Right lung (tissue), 10 donors: ENCODE measurements around the gene CIC. TPM values are rescaled to one million over a fixed set of nuclear protein-coding genes. Genes with fewer than 3 reads are reported as not detected.

ENCODE experiments used
- DNase-seq, 2 donors: peaks; one replicate each; pipeline ENCODE4 v3.0.0-alpha.2; 2013
- long read RNA-seq, 8 donors: transcript quantifications; one replicate each; lab custom pipeline, GENCODE V29; 2026
- polyA plus RNA-seq, 5 donors: library from polyadenylated mRNA; unstranded; fragments of 120-200 nt; gene quantifications; one replicate each; pipeline versions ENCODE4 v1.2.1 to v1.2.3, GENCODE V29; 2013; ENCODE audit warnings: inconsistent platforms in 1 of 5, low replicate concordance in 1 of 5; ENCODE audit not compliant: insufficient read length in 5 of 5, insufficient read depth in 1 of 5

CIC gene
- polyA plus RNA-seq: 10 to 100 TPM; 31.8 to 67.6 (median 45.4) TPM
- long read RNA-seq, donor 1, partial matches to known transcripts: 23 of 30 reads
- long read RNA-seq, donor 1, other reads (novel, unspliced or antisense): 0 of 30 reads
- long read RNA-seq, donor 2, partial matches to known transcripts: 0 of 3 reads
- long read RNA-seq, donor 2, other reads (novel, unspliced or antisense): 0 of 3 reads
- long read RNA-seq, donor 3, partial matches to known transcripts: 0 of 3 reads
- long read RNA-seq, donor 3, other reads (novel, unspliced or antisense): 0 of 3 reads
- long read RNA-seq, donor 4, transcript CIC-203 (2 exons, 601 nt): major isoform, 6 of 11 reads
- long read RNA-seq, donor 4, partial matches to known transcripts: 5 of 11 reads
- long read RNA-seq, donor 4, other reads (novel, unspliced or antisense): 0 of 11 reads
- long read RNA-seq, donor 5, partial matches to known transcripts: 14 of 17 reads
- long read RNA-seq, donor 5, other reads (novel, unspliced or antisense): 0 of 17 reads
- long read RNA-seq, donor 6, partial matches to known transcripts: 0 of 4 reads
- long read RNA-seq, donor 6, other reads (novel, unspliced or antisense): 0 of 4 reads
- long read RNA-seq, donor 7, partial matches to known transcripts: 10 of 13 reads
- long read RNA-seq, donor 7, other reads (novel, unspliced or antisense): 0 of 13 reads
- long read RNA-seq, donor 8, partial matches to known transcripts: 79 of 87 reads
- long read RNA-seq, donor 8, other reads (novel, unspliced or antisense): 7 of 87 reads

DNA sequence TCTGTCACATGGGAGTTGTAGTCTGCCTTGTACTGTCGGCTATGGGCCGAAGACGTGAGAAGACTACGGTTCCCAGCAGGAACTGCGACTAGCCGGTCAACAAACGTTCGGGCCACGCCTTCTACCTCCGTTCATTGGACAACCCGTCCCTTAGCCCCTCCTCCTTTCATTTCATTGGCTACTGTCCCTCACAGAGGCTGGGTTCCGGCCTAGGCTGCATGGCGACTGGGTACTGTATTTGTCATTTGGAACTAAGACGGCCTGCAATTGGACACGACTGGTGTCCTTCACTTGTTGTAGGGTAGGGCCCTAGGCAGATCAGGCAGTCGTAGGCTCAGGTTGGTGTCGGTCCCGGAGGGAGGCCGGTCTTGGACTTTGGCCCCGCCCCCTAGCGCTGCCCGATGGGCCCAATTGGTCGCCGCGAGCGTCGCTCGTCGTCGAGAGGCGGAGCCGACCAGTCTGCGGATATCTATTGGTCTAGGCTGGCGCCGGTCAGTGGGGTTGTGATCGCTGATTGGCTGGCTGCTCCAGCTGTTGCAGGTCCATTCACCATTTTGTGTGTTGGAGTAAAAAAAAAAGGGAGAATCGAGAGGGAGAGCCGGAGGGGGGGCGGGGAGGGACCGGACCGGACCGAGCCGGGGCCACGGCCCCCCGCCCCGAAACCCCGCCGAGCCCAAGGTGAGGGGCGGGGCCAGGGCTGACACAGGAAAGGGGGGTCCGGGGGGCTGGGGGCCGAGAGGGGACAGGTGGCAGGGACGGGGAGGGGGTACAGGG is at the start of gene CIC:
TSS of gene CIC (plus strand) at position 549 of the 774 bp plus-strand sequence. CDS start 2,532 bp downstream, outside the sequence.
- DNase-seq: peak; percentile 100

DNA sequence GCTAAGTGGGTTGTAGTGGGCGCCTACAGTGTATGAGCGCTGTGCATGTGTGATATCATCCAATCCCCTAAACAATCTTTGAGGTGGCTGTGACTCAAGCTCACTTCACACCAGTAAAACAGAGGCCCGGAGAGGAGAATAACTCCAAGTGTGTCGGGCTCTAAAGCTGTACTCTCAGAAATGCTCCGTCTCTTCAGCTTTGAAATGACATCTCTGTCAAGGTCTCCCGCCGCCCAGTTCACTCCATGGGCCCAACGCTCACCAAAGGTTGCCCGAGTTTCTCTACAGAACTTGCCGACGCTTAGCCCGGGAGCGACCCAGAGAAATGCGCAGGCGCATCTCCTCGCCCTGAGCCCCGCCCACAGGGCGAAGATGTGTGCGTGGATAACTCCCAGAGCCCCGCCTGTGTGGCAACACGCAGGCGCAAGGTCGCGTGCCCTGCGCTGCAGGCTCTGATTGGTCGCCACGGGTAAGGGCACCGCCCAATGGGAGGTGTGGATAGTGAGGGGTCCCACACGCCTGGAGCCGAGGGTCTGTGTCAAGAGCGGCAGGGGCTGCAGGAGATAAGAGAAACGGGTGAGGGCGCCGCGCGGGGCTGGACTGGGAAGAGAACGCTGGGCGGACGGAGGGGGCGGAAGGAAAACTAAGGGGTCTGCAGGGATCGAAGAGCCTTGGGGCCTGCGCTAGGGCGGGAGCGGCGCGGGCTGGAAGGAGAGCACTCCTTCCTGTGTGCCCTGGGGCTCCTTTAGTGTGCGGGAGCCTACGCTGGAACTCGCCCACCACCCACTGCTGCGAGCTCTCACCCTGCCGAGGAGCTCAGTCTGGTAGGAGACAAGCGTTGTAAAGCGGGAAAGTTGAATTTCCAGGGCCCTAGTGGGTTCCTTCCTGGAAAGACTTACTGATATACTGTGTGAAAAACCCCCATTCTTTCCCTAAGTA is 49.0 kb upstream of the CIC start, which contains the start of gene ZNF526:
TSS of gene ZNF526 (plus strand) at position 501 of the 939 bp plus-strand sequence. CDS start 4,092 bp downstream, outside the sequence.
- peak; percentile 97 to 98 for DNase-seq

DNA sequence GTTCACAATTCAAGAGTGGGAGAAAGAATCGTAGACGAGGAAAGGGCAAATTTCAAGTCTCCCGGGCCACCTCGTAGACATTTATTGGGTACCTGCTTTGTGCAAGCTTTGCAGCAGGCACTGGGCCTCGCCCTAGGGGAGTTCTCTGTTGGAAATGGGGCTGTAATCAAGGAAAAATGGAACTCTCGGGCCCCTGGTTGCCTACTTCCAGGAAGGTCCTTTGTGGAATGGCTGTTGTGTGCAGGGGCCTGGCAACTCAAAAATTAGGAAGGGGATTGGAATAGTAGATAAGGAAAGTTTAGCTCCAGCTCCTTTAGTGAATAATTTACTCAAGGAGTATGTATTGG is 48.3 kb upstream of the CIC start:
- DNase-seq: no peak

GRCh38 chr19:42224940-42225717 is 43.9 kb upstream of the CIC start:
- no peak for DNase-seq

DNA sequence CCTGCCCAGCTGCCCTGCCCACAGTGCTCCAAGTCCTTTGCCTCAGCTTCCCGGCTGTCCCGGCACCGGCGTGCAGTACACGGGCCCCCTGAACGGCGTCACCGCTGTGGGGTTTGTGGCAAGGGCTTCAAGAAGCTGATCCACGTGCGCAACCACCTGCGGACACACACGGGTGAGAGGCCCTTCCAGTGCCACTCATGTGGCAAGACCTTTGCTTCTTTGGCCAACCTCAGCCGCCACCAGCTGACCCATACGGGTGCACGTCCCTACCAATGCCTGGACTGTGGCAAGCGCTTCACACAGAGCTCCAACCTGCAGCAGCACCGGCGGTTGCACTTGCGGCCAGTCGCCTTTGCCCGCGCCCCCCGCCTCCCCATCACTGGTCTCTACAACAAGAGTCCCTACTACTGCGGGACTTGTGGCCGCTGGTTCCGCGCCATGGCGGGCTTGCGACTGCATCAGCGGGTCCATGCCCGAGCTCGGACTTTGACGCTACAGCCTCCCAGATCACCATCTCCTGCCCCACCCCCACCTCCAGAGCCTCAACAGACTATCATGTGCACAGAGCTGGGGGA is 43.2 kb upstream of the CIC start:
- DNase-seq: no peak

- DNase-seq: no peak
These were observed 42.2 kb upstream of the CIC start for GRCh38 chr19:42226886-42227285.

DNA sequence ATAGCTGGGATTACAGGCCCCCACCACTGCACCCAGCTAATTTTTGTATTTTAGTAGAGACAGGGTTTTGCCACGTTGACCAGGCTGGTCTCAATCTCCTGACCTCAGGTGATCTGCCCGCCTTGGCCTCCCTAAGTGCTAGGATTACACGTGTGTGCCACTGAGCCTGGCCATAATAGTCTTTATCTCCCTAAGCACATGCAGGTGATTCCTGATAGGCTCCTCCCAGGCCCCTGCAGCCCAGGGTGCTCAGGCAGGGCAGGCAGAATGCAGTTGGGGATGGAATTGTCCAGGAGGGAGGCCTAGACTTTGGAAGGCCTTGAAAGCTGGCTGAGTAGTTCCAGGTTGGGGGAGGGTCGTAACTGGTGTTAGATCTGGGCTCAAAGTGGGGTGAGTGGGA is 40.4 kb upstream of the CIC start:
- no peak for DNase-seq

- DNase-seq: no peak
These were observed 39.7 kb upstream of the CIC start for GRCh38 chr19:42229301-42229854.

DNA sequence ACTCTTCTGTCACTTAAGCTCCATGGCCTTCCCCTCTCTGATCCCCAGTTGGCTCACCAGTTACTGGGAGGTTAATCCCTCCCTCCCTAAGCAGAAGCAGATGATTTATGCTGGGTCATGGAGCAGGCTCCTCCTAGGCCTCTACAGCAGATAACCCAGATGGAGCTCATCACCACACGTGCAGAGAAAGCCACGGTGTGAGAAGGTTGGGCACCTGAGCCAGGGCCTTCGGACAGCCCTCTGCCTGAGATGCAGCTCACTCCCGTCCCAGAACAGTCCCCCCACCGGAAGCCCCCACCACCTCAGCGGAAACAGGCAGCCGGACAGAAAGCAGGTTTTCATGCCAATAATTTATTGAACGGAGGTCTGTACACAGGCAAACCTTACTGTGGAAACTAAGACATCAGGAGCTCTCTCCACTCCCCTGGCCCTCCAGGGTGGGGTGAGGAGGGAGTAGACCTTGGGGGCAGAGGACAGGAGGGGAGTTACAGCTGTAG is 39.1 kb upstream of the CIC start:
- no peak for DNase-seq

GRCh38 chr19:42230571-42230970 is 38.5 kb upstream of the CIC start:
- no peak for DNase-seq

GRCh38 chr19:42232435-42232834 is 36.6 kb upstream of the CIC start:
- DNase-seq: no peak

- DNase-seq: no peak
These were observed 35.9 kb upstream of the CIC start for GRCh38 chr19:42233106-42233505.

DNA sequence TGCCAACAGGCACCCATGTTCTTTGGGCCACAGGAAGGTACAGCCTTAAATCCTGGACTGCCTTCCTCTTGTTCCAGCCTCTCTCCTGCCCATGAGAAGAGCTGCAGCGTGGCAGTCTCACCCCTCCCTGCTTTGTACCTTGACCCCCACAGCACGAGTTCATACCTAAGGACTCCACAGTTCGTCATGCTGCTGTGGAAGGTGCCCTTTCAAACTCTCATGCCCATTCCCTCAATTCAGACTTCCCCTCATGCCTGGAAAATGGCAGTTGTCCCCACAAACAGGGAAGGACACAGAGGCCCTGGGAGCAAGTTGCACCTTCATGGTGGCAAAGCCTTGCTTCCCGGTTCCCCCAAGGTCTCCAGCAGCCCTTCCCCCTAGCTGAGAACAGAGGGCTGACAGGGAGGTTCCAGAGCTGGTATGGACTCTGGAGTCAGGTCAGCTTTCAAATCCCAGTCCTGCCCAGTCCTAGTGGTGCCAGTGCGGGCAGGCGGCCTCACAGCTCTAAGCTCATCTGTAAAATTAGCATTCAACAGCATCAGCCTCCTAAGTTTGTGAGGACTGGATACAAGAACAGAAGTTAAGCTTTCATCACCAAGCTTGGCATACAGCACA is 35.3 kb upstream of the CIC start:
- no peak for DNase-seq

GRCh38 chr19:42234364-42234763 is 34.7 kb upstream of the CIC start:
- no peak for DNase-seq

- no peak for DNase-seq
These were observed 33.9 kb upstream of the CIC start for GRCh38 chr19:42235181-42235580.

DNA sequence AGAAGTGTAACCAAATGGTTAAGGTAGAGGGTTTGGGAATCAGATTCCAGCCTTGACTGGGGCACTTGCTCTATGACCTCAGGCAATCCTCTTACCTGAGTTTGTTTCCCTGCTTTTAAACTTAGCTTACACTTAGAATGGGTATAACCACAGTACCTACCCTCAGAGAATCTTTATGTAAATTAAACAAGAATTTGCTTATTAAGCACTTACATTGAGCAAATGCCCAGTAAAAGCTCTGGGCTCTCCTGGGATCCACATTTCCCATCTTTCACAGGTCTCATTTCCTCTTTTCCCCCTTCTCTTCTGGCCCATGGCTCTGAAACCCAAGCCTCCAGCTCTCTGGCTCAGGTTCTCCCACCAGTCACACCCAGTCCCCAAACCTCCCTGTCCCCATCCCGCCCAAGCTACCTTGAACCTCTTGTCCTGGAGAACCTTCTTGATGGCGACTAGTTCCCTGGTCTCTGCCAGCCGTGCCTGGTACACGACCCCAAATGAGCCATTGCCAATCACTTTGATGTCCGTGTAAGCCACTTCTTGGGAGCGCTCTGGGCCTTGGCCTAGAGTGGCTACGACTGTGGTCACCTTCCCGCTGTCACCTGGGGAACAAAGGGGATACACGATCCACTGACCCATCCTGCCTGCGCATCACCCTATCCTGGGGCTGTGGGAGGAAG is 29.4 kb upstream of the CIC start:
- no peak for DNase-seq

DNA sequence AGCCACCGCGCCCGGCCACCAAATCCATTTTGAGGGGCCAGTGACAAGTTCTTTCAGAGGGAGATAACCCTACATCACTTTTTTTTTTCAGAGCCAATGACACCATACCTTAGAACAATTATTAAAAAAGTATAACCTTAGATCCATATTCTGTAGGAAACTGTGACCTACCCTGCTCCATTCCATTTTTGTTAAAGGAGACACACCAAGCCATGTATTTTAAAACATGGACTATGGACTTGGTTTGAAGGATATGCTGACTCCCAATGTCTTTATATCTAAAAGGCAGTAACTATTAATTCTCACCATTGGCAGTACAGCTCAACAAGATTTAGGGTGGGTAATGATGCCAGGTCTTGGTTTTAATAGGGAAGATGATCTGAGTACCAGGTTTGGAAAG is 27.8 kb upstream of the CIC start:
- no peak for DNase-seq

DNA sequence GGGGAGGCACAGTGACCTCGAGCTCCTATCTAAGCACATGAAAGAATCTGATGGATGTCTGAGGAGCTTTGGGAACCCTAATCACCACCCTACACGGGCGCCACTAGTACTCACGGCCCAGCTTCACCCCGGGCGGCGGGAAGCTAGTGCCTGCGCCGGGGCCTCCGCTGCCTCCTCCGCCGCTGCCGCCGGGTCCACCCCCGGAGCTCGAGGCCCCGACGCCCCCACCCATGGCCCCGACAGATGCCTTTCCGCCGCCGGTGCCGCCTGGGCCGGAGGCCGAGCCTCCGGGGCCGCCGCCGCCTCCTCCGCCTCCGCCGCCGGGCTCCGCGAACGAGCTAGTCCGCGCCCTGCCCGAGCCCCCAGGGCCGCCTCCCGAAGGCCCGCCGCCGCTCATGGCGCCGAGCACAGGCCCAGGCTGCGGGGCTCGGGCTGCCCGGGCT is 27.0 kb upstream of the CIC start:
- DNase-seq: no peak
